ENCODE results near the gene PRKG1.

GRCh38 chr10:52074505-52075026 is 1000.3 kb downstream of the PRKG1 start:
- TF ChIP-seq ZNF274 (IDR thresholded peaks at IDR 0.05; ENCODE audit: borderline replicate concordance, extremely low read depth, low read length) (no peak), EZH2 (IDR thresholded peaks at IDR 0.05; ENCODE audit: low read depth, low read length, severe bottlenecking) (no peak), POLR2A (IDR thresholded peaks at IDR 0.05; ENCODE audit: control extremely low read depth in 1 of 2, low read depth in 2 of 2, low read length in 2 of 2) (no peak), JUND (IDR thresholded peaks at IDR 0.05; ENCODE audit: low read length) (no peak), YY1 (IDR thresholded peaks at IDR 0.05; ENCODE audit: low read depth, low read length) (no peak), CTCF (IDR thresholded peaks at IDR 0.05; ENCODE audit: control extremely low read depth in 1 of 3, insufficient read depth in 1 of 3, low read depth in 1 of 3, low read length in 3 of 3) (no peak), EGR1 (IDR thresholded peaks at IDR 0.05; ENCODE audit: borderline replicate concordance, low read depth, low read length) (no peak), CHD1 (IDR thresholded peaks at IDR 0.05; ENCODE audit: low read depth, low read length) (no peak), CBX5 (IDR thresholded peaks at IDR 0.05; ENCODE audit: low read depth, low read length) (no peak), POLR2AphosphoS5 (IDR thresholded peaks at IDR 0.05; ENCODE audit: low read depth, low read length) (no peak), RAD21 (IDR thresholded peaks at IDR 0.05 in 1 of 2, conservative IDR thresholded peaks at IDR 0.05 in 1 of 2; ENCODE audit: low read depth in 2 of 2, low read length in 2 of 2) (no peak)
- TF ChIP-seq, protein P1, sequence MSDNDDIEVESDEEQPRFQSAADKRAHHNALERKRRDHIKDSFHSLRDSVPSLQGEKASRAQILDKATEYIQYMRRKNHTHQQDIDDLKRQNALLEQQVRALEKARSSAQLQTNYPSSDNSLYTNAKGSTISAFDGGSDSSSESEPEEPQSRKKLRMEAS (IDR thresholded peaks at IDR 0.05), result no peak

Data from H1 (cell line).